IMR-90 (cell line): Measurements from ENCODE around the gene OSBPL3. TPM values are rescaled to one million over a fixed set of nuclear protein-coding genes. Genes with fewer than 3 reads are reported as not detected.

Experiments
- ATAC-seq: fragments of 200-7000 bp; cut with Tn5 transposase; 2 replicates; pipeline ENCODE4 v1.9.1; 2020; ENCODE audit warnings: low read depth, mild to moderate bottlenecking, moderate library complexity
- BruUV-seq: library from RNA; stranded (reverse); fragments of 400-500 nt; replicated peaks from 2 replicates; lab custom pipeline; 2021; lab: Mats Ljungman, UMichigan
- CTCF ChIA-PET: fragments of 300-600 bp; formaldehyde crosslinking; extraction: SDS; loops from one replicate; lab custom pipeline; 2021; ENCODE audit warnings: antibody characterized with exemption; lab: Yijun Ruan, JAX
- POLR2A ChIA-PET: fragments of 300-600 bp; sonication (Branson Sonifier 250); formaldehyde crosslinking; loops from one replicate; lab custom pipeline; 2022; ENCODE audit warnings: antibody characterized with exemption; ENCODE audit not compliant: unreplicated experiment; lab: Charles Lee
- DNase-seq: peaks from one replicate; pipeline ENCODE4 v3.0.0; 2013
- H2AFZ ChIP-seq: replicated peaks from 2 replicates; pipeline ENCODE3; 2013; ENCODE audit warnings: low read length, mild to moderate bottlenecking; ENCODE audit not compliant: poor library complexity
- H2AK5ac ChIP-seq: 2 replicates; pipeline ENCODE4 v1.6.1; 2013; ENCODE audit warnings: low read depth, low read length, inconsistent platforms
- H2AK9ac ChIP-seq: replicated peaks from 2 replicates; pipeline ENCODE3; 2013; ENCODE audit warnings: mild to moderate bottlenecking, low read depth, low read length, moderate library complexity; ENCODE audit not compliant: poor library complexity
- H2BK120ac ChIP-seq: 2 replicates; pipeline ENCODE4 v1.6.1; 2013; ENCODE audit warnings: low read depth, low read length, inconsistent platforms
- H2BK15ac ChIP-seq: 3 replicates; pipeline ENCODE4 v1.6.1; 2013; ENCODE audit warnings: low read depth, low read length, inconsistent platforms
- H2BK20ac ChIP-seq: 2 replicates; pipeline ENCODE4 v1.6.1; 2013; ENCODE audit warnings: low read depth, mild to moderate bottlenecking, inconsistent platforms, low read length, moderate library complexity
- H2BK5ac ChIP-seq: 2 replicates; pipeline ENCODE4 v1.6.1; 2013; ENCODE audit warnings: mild to moderate bottlenecking, low read depth, low read length, inconsistent platforms; ENCODE audit not compliant: poor library complexity, severe bottlenecking
- H3K14ac ChIP-seq: replicated peaks from 2 replicates; pipeline ENCODE4 v1.6.1; 2013; ENCODE audit warnings: low read depth, low read length, inconsistent platforms
- H3K18ac ChIP-seq: 2 replicates; pipeline ENCODE4 v1.6.1; 2013; ENCODE audit warnings: low read depth, low read length, control low read depth
- H3K23ac ChIP-seq: 2 replicates; pipeline ENCODE4 v1.6.1; 2013; ENCODE audit warnings: low read depth, low read length, inconsistent platforms
- H3K27ac ChIP-seq: 2 replicates; pipeline ENCODE4 v1.5.1; 2013; ENCODE audit warnings: mild to moderate bottlenecking, control low read depth, low read length; ENCODE audit not compliant: insufficient read depth
- H3K27me3 ChIP-seq: 2 replicates; pipeline ENCODE4 v1.6.1; 2013; ENCODE audit warnings: low read length; ENCODE audit not compliant: control insufficient read depth, insufficient read depth
- H3K36me3 ChIP-seq: 2 replicates; pipeline ENCODE4 v1.6.1; 2013; ENCODE audit warnings: low read length, mixed read lengths; ENCODE audit not compliant: control insufficient read depth, insufficient read depth
- H3K4ac ChIP-seq: 2 replicates; pipeline ENCODE4 v1.6.1; 2013; ENCODE audit warnings: low read depth, low read length, inconsistent platforms
- H3K4me1 ChIP-seq: 2 replicates; pipeline ENCODE4 v1.6.1; 2013; ENCODE audit warnings: low read length, mixed read lengths; ENCODE audit not compliant: control insufficient read depth, insufficient read depth
- H3K4me2 ChIP-seq: 2 replicates; pipeline ENCODE4 v1.6.1; 2013; ENCODE audit warnings: low read depth, mild to moderate bottlenecking, control low read depth, low read length, moderate library complexity
- H3K4me3 ChIP-seq: 2 replicates; pipeline ENCODE4 v1.5.1; 2013; ENCODE audit warnings: low read depth, mild to moderate bottlenecking, control low read depth, low read length, moderate library complexity; ENCODE audit not compliant: insufficient read depth
- H3K56ac ChIP-seq: 2 replicates; pipeline ENCODE4 v1.6.1; 2013; ENCODE audit warnings: low read length, inconsistent platforms; ENCODE audit not compliant: insufficient read depth; ENCODE audit errors: extremely low read depth
- H3K79me1 ChIP-seq, 2 experiments: 2 replicates each; pipeline ENCODE4 v1.6.1; 2013; ENCODE audit warnings: low read length in 2 of 2, inconsistent platforms in 1 of 2, low read depth in 1 of 2
- H3K9ac ChIP-seq: 2 replicates; pipeline ENCODE4 v1.6.1; 2013; ENCODE audit warnings: low read depth, low read length, control low read depth
- H3K9me1 ChIP-seq: 2 replicates; pipeline ENCODE4 v1.6.1; 2013; ENCODE audit warnings: low read length, inconsistent platforms; ENCODE audit not compliant: insufficient read depth
- H3K9me3 ChIP-seq: 2 replicates; pipeline ENCODE4 v1.6.1; 2013; ENCODE audit warnings: low read length; ENCODE audit not compliant: control insufficient read depth, insufficient read depth
- H4K20me1 ChIP-seq: 2 replicates; pipeline ENCODE4 v1.6.1; 2013; ENCODE audit warnings: low read length, inconsistent platforms; ENCODE audit not compliant: insufficient read depth
- H4K5ac ChIP-seq: 2 replicates; pipeline ENCODE4 v1.6.1; 2013; ENCODE audit warnings: mild to moderate bottlenecking, low read depth, low read length, control low read depth
- H4K8ac ChIP-seq, 2 experiments: 2 replicates each; pipeline ENCODE4 v1.6.1; 2013; ENCODE audit warnings: low read depth in 2 of 2, low read length in 2 of 2, control low read depth in 1 of 2, inconsistent platforms in 1 of 2
- H4K91ac ChIP-seq: 2 replicates; pipeline ENCODE4 v1.6.1; 2013; ENCODE audit warnings: low read depth, low read length, inconsistent platforms; ENCODE audit not compliant: insufficient read depth
- BHLHE40 ChIP-seq: fragments of 150-350 bp; IDR thresholded peaks from 2 replicates; pipeline ENCODE4 v1.6.1; 2016; ENCODE audit warnings: mild to moderate bottlenecking, low read depth, low read length
- CEBPB ChIP-seq: IDR thresholded peaks from 2 replicates; pipeline ENCODE4 v1.6.1; 2012; ENCODE audit warnings: low read depth, low read length, improper control_type of control experiment
- CHD1 ChIP-seq: IDR thresholded peaks from 2 replicates; pipeline ENCODE4 v1.6.1; 2012; ENCODE audit warnings: low read depth, low read length, improper control_type of control experiment
- ELK1 ChIP-seq: fragments of 150-350 bp; IDR thresholded peaks from 2 replicates; pipeline ENCODE4 v1.6.1; 2016; ENCODE audit warnings: low read depth, mild to moderate bottlenecking, low read length, moderate library complexity, borderline replicate concordance
- FOS ChIP-seq: fragments of 150-350 bp; IDR thresholded peaks from 2 replicates; pipeline ENCODE4 v1.6.1; 2016; ENCODE audit warnings: low read depth, low read length
- MAFK ChIP-seq: IDR thresholded peaks from 2 replicates; pipeline ENCODE4 v1.6.1; 2012; ENCODE audit warnings: low read depth, low read length, improper control_type of control experiment
- MAZ ChIP-seq: IDR thresholded peaks from 2 replicates; pipeline ENCODE4 v1.6.1; 2012; ENCODE audit warnings: low read depth, mild to moderate bottlenecking, low read length, improper control_type of control experiment, moderate library complexity, borderline replicate concordance
- MXI1 ChIP-seq: IDR thresholded peaks from 2 replicates; pipeline ENCODE4 v1.6.1; 2012; ENCODE audit warnings: low read depth, mild to moderate bottlenecking, low read length, moderate library complexity, borderline replicate concordance
- NFE2L2 ChIP-seq: fragments of 150-350 bp; IDR thresholded peaks from 2 replicates; pipeline ENCODE4 v1.6.1; 2016; ENCODE audit warnings: low read depth, mild to moderate bottlenecking, low read length
- POLR2A ChIP-seq: IDR thresholded peaks from 2 replicates; pipeline ENCODE4 v1.6.1; 2012; ENCODE audit warnings: mild to moderate bottlenecking, low read depth, low read length
- RAD21 ChIP-seq: IDR thresholded peaks from 2 replicates; pipeline ENCODE4 v1.6.1; 2012; ENCODE audit warnings: low read length, improper control_type of control experiment
- RCOR1 ChIP-seq: IDR thresholded peaks from 2 replicates; pipeline ENCODE4 v1.6.1; 2012; ENCODE audit warnings: mild to moderate bottlenecking, low read length, improper control_type of control experiment; ENCODE audit not compliant: insufficient replicate concordance
- RFX5 ChIP-seq: IDR thresholded peaks from 2 replicates; pipeline ENCODE4 v1.8.0; 2012; ENCODE audit warnings: low read depth, mild to moderate bottlenecking, low read length, moderate library complexity
- SMC3 ChIP-seq: fragments of 150-350 bp; IDR thresholded peaks from 2 replicates; pipeline ENCODE4 v1.6.1; 2016; ENCODE audit warnings: low read depth, mild to moderate bottlenecking, antibody characterized with exemption, low read length, moderate library complexity
- USF2 ChIP-seq: fragments of 150-350 bp; IDR thresholded peaks from 2 replicates; pipeline ENCODE4 v1.6.1; 2017; ENCODE audit warnings: mild to moderate bottlenecking, antibody characterized with exemption, low read length, low read depth
- WGBS, 2 experiments: methylation state at CpG; one replicate each; pipeline versions ENCODE4 v1.1.5 to v1.1.7; 2013; ENCODE audit warnings: missing lambda C conversion rate in 2 of 2; ENCODE audit not compliant: insufficient read length in 1 of 2; ENCODE audit errors: extremely low coverage in 2 of 2; 5-methylcytosine and 5-hydroxymethylcytosine counted together
- dilution Hi-C: fragments of 300-500 bp; cut with HindIII; formaldehyde crosslinking; loops from one replicate; pipeline ENCODE4 v1.14.3; 2018; ENCODE audit warnings: low sequenced_read_pairs; ENCODE audit not compliant: unreplicated experiment
- in situ Hi-C: fragments of 300-500 bp; cut with MboI; formaldehyde crosslinking; loops from 3 replicates; pipeline ENCODE4 v1.14.3; 2019; ENCODE audit warnings: low sequenced_read_pairs, inconsistent platforms, mixed read lengths
- intact Hi-C: fragments of 100-400 bp; cut with micrococcal nuclease; formaldehyde crosslinking; loops from 2 replicates; pipeline ENCODE4 v1.10.0; 2022
- polyA plus RNA-seq, 3 experiments: library from polyadenylated mRNA; depleted of rRNA; stranded (reverse); fragments of >200 nt; gene quantifications; 2 replicates each; pipeline ENCODE4 v1.2.3, GENCODE V29; 2012; ENCODE audit warnings: low replicate concordance in 1 of 3
- total RNA-seq: library from RNA; depleted of rRNA; stranded (reverse); fragments of >200 nt; gene quantifications from 2 replicates; pipeline ENCODE4 v1.2.3, GENCODE V29; 2012
- TF ChIP-seq, protein P1 (sequence below): conservative IDR thresholded peaks from 2 replicates; pipeline ENCODE4 v1.5.1; 2012; ENCODE audit warnings: mild to moderate bottlenecking, low read depth, low read length, improper control_type of control experiment

OSBPL3 gene
- total and polyA plus RNA-seq, 2 of the 4 experiments (the other 2 are of a cell fraction): 18.0 to 29.9 TPM

DNA sequence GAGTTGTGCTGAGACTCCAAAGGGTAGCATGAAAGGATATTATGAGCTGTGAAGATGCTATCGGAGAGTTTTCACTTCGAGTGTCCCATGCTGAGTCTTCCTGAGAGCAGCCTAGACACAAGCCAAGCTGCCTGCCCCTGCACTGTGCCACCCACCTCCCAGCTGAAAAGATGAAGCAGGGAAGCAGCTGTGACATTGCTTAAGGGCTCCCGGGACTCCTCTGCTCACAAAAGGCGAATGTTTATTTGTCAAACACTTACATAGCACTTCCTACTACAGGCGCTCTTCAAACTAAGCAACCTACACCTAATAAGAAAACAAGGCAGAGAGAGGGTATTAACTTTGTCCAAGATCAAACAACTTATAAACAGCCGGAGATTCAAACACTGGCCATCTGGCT lies 95.6 kb downstream of the OSBPL3 start:
- no peak overlapping the region for H2AFZ ChIP-seq
- no peak overlapping the region for H3K4me2 ChIP-seq
- H4K5ac ChIP-seq: no peak overlapping the region
- DNase-seq (no peak), ATAC-seq (peak; percentile 30)
- H2AK9ac ChIP-seq: peak overlapping the region; percentile 20
- no peak overlapping the region for H3K23ac ChIP-seq
- no peaks in the 10 kb centered on the region for H3K9me3 ChIP-seq
- H3K4me3 ChIP-seq: no peak overlapping the region
- H3K27me3 ChIP-seq: no peaks in the 10 kb centered on the region
- no peak for TF ChIP-seq RFX5
- no peak for TF ChIP-seq RCOR1
- no peak for TF ChIP-seq MXI1
- no peak for TF ChIP-seq BHLHE40
- no peak for TF ChIP-seq RAD21
- no peak for TF ChIP-seq ELK1
- TF ChIP-seq MAFK: no peak
- TF ChIP-seq USF2: no peak
- no peak for TF ChIP-seq NFE2L2
- TF ChIP-seq CEBPB: no peak
- TF ChIP-seq SMC3: no peak
- no peak for TF ChIP-seq POLR2A
- TF ChIP-seq, protein P1, sequence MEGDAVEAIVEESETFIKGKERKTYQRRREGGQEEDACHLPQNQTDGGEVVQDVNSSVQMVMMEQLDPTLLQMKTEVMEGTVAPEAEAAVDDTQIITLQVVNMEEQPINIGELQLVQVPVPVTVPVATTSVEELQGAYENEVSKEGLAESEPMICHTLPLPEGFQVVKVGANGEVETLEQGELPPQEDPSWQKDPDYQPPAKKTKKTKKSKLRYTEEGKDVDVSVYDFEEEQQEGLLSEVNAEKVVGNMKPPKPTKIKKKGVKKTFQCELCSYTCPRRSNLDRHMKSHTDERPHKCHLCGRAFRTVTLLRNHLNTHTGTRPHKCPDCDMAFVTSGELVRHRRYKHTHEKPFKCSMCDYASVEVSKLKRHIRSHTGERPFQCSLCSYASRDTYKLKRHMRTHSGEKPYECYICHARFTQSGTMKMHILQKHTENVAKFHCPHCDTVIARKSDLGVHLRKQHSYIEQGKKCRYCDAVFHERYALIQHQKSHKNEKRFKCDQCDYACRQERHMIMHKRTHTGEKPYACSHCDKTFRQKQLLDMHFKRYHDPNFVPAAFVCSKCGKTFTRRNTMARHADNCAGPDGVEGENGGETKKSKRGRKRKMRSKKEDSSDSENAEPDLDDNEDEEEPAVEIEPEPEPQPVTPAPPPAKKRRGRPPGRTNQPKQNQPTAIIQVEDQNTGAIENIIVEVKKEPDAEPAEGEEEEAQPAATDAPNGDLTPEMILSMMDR: no peak
- no peak for TF ChIP-seq MAZ
- no peak for TF ChIP-seq CHD1
- no peak for TF ChIP-seq FOS
- no peak overlapping the region for H4K8ac ChIP-seq
- no peak overlapping the region for H3K27ac ChIP-seq
- no CpG with 5 or more reads among the region's 6 CpGs for WGBS, 2 experiments
- no peak overlapping the region for H3K18ac ChIP-seq
- peaks cover 13% of the 10 kb centered on the region for H3K9me1 ChIP-seq
- intact Hi-C loops (no loop called here), in situ Hi-C loops (no loop called here), dilution Hi-C loops (no loop called here)
- H3K4me1 ChIP-seq: peaks cover 4% of the 10 kb centered on the region
- CTCF ChIA-PET: no interaction called here
- no peak overlapping the region for H3K56ac ChIP-seq
- no peak overlapping the region for H2BK120ac ChIP-seq
- H3K14ac ChIP-seq: no peak overlapping the region; the same call in 1 of the 2 replicates
- no peaks in the 10 kb centered on the region for H3K36me3 ChIP-seq
- H3K79me1 ChIP-seq: peaks cover 16 to 37% of the 10 kb centered on the region in 2 experiments; a peak in 3 of 4 replicates
- no peak overlapping the region for H2BK20ac ChIP-seq
- no peak overlapping the region for H3K9ac ChIP-seq
- H4K91ac ChIP-seq: no peak overlapping the region
- H3K4ac ChIP-seq: no peak overlapping the region
- H4K20me1 ChIP-seq: no peaks in the 10 kb centered on the region
- H2BK5ac ChIP-seq: no peak overlapping the region
- no TSS peak for BruUV-seq
- POLR2A ChIA-PET: no interaction called here
- no peak overlapping the region for H2BK15ac ChIP-seq
- no peak overlapping the region for H2AK5ac ChIP-seq
